HepG2 (cell line): ENCODE measurements around the gene TIPIN. TPM values are rescaled to one million over a fixed set of nuclear protein-coding genes. Genes with fewer than 3 reads are reported as not detected.

Source experiments
- ATAC-seq: fragments of 200-7000 bp; cut with Tn5 transposase; 3 replicates; pipeline ENCODE4 v1.9.1; 2020; ENCODE audit warnings: mild to moderate bottlenecking, moderate library complexity
- BruUV-seq: library from RNA; stranded (reverse); fragments of 400-500 nt; replicated peaks from 2 replicates; lab custom pipeline; 2021; lab: Mats Ljungman, UMichigan
- CTCF ChIA-PET: fragments of 300-600 bp; formaldehyde crosslinking; extraction: SDS; loops from one replicate; lab custom pipeline; 2021; ENCODE audit warnings: low total read pairs, inconsistent platforms, low intra/inter-chr PET ratio; lab: Yijun Ruan, JAX
- POLR2A ChIA-PET: fragments of 350-600 bp; sonication (Branson Sonifier 250); formaldehyde crosslinking; loops from one replicate; lab custom pipeline; 2020; ENCODE audit warnings: antibody characterized with exemption, inconsistent platforms; lab: Yijun Ruan, JAX
- DNase-seq: peaks from one replicate; pipeline ENCODE4 v3.0.0-alpha.2; 2015; ENCODE audit warnings: low spot score
- FAIRE-seq: peaks from 3 replicates; lab custom pipeline; 2011; peaks lifted over from hg19 to GRCh38; lab: Jason Lieb, UNC
- H2AFZ ChIP-seq: one replicate; pipeline ENCODE4 v1.6.1; 2011; ENCODE audit warnings: low read length, inconsistent platforms
- H3K27ac ChIP-seq: fragments of 300-600 bp; 3 replicates; pipeline ENCODE4 v1.8.0; 2011; ENCODE audit warnings: mixed run types, mild to moderate bottlenecking, mixed read lengths, low read length, inconsistent platforms; ENCODE audit not compliant: insufficient read depth; ENCODE audit errors: extremely low read length
- H3K27me3 ChIP-seq, 2 experiments: fragments of 200-600 bp in 1 of 2; 2 replicates in 1 of 2; 3 replicates in 1 of 2; pipeline versions ENCODE4 v1.6.0 to v1.8.0; 2011; ENCODE audit warnings: low read length in 2 of 2, mild to moderate bottlenecking in 2 of 2, moderate library complexity in 2 of 2, inconsistent platforms in 1 of 2; ENCODE audit not compliant: insufficient read depth in 2 of 2, control insufficient read depth in 1 of 2
- H3K36me3 ChIP-seq, 2 experiments: fragments of 200-600 bp in 1 of 2; replicated peaks in 1 of 2; 2 replicates in 1 of 2; 3 replicates in 1 of 2; pipeline versions ENCODE4 v1.5.1 to v1.8.0; 2011; ENCODE audit warnings: low read length in 2 of 2, inconsistent platforms in 1 of 2; ENCODE audit not compliant: insufficient read depth in 2 of 2, control insufficient read depth in 1 of 2
- H3K4me1 ChIP-seq: 2 replicates; pipeline ENCODE4 v1.5.1; 2012; ENCODE audit warnings: low read length, inconsistent platforms; ENCODE audit not compliant: insufficient read depth
- H3K4me2 ChIP-seq: 2 replicates; pipeline ENCODE4 v1.6.0; 2011; ENCODE audit warnings: low read depth, low read length, inconsistent platforms
- H3K4me3 ChIP-seq, 3 experiments: fragments of 200-600 bp in 1 of 3; sonication (generic), shearing (Covaris generic) in 1 of 3; replicated peaks in 1 of 3; 2 replicates each; pipeline ENCODE4 v1.5.1; 2011 to 2016; ENCODE audit warnings: low read length in 3 of 3, inconsistent platforms in 2 of 3, low read depth in 2 of 3, mild to moderate bottlenecking in 2 of 3, control low read depth in 1 of 3, mixed read lengths in 1 of 3; ENCODE audit not compliant: insufficient read depth in 1 of 3
- H3K79me2 ChIP-seq: one replicate; pipeline ENCODE4 v1.6.1; 2011; ENCODE audit warnings: low read length, inconsistent platforms; ENCODE audit not compliant: insufficient read depth
- H3K9ac ChIP-seq: 2 replicates; pipeline ENCODE4 v1.6.0; 2011; ENCODE audit warnings: mild to moderate bottlenecking, low read depth, low read length, inconsistent platforms; ENCODE audit not compliant: insufficient read depth
- H3K9me3 ChIP-seq: 2 replicates; pipeline ENCODE4 v1.5.1; 2012; ENCODE audit warnings: mild to moderate bottlenecking, low read length
- H4K20me1 ChIP-seq: 2 replicates; pipeline ENCODE4 v1.6.0; 2011; ENCODE audit warnings: inconsistent platforms, mild to moderate bottlenecking, low read length, moderate library complexity; ENCODE audit not compliant: insufficient read depth
- AHDC1 ChIP-seq: sonication (generic); formaldehyde crosslinking; IDR thresholded peaks from 2 replicates; pipeline ENCODE4 v1.5.1; 2020; ENCODE audit warnings: mild to moderate bottlenecking, missing genetic modification reagents, borderline replicate concordance
- ARID2 ChIP-seq: sonication (generic); formaldehyde crosslinking; IDR thresholded peaks from 2 replicates; pipeline ENCODE4 v1.8.1; 2022; ENCODE audit warnings: mild to moderate bottlenecking, missing genetic modification reagents, borderline replicate concordance
- DNMT3B ChIP-seq: conservative IDR thresholded peaks from 2 replicates; pipeline ENCODE4 v1.6.1; 2016; ENCODE audit warnings: missing biosample characterization, control low read depth
- ELF4 ChIP-seq: sonication (generic); formaldehyde crosslinking; IDR thresholded peaks from 2 replicates; pipeline ENCODE4 v1.5.0; 2020; ENCODE audit warnings: missing genetic modification reagents, mild to moderate bottlenecking, moderate library complexity, borderline replicate concordance
- ZBTB40 ChIP-seq, 2 experiments: fragments of 450-650 bp in 1 of 2; sonication (generic) in 1 of 2; formaldehyde crosslinking in 1 of 2; IDR thresholded peaks; 2 replicates each; pipeline versions ENCODE4 v1.6.1 to v1.8.0; 2016 to 2022; ENCODE audit warnings: antibody characterized with exemption in 1 of 2, mild to moderate bottlenecking in 1 of 2, missing genetic modification reagents in 1 of 2
- ZNF496 ChIP-seq: sonication (generic); formaldehyde crosslinking; IDR thresholded peaks from 2 replicates; pipeline ENCODE4 v1.8.1; 2023; ENCODE audit warnings: mild to moderate bottlenecking, moderate library complexity, missing genetic modification reagents; ENCODE audit not compliant: insufficient replicate concordance
- whole genome bisulfite sequencing: methylation state at CpG from one replicate; pipeline ENCODE4 v1.1.6; 2017; ENCODE audit warnings: low lambda C conversion rate; 5-methylcytosine and 5-hydroxymethylcytosine counted together
- in situ Hi-C: cut with HindIII; loops from 2 replicates; pipeline ENCODE4 v1.10.0; 2017; ENCODE audit warnings: low pct_unique_long_range_greater_than_20kb; ENCODE audit not compliant: extremely low pct_ligation_motif_present
- intact Hi-C: fragments of 100-400 bp; cut with micrococcal nuclease; formaldehyde crosslinking; loops from one replicate; pipeline ENCODE4 v1.10.0; 2022; ENCODE audit not compliant: unreplicated experiment
- polyA plus RNA-seq, 8 experiments: library from polyadenylated mRNA; depleted of rRNA in 3 of 8; stranded (reverse) in 7 of 8; unstranded in 1 of 8; fragments of >200 nt; fragmentation: Illumina TruSeq in 4 of 8; extraction: Trizol in 4 of 8; gene quantifications; 2 replicates each; pipeline versions ENCODE4 v1.2.1 to v1.2.3, GENCODE V29; 2011 to 2016; ENCODE audit warnings: low read depth in 4 of 8, missing spikeins in 1 of 8, mixed read lengths in 1 of 8; ENCODE audit not compliant: insufficient read depth in 1 of 8
- total RNA-seq, 5 experiments: library from RNA; depleted of rRNA; stranded (reverse); fragments of >200 nt; fragmentation: Illumina TruSeq; extraction: Trizol; gene quantifications; 2 replicates each; pipeline ENCODE4 v1.2.3, GENCODE V29; 2016; ENCODE audit warnings: low read depth in 1 of 5

TIPIN gene
- total and polyA plus RNA-seq, 2 of the 13 experiments (the other 11 are each of a cell fraction or from before 2014, with no cell fraction given) = 2.7 to 28.6 TPM

GRCh38 chr15:66302489-66303278 is 53.8 kb downstream of the TIPIN start:
- CTCF ChIA-PET = no interaction called here
- H3K27ac ChIP-seq = no peak overlapping the region
- intact Hi-C loops (no loop called here), in situ Hi-C loops (no loop called here)
- FAIRE-seq (no peak), DNase-seq (no peak), ATAC-seq (no peak)
- no peak overlapping the region for H2AFZ ChIP-seq
- peaks cover 4 to 40% of the 10 kb centered on the region in 2 experiments for H3K36me3 ChIP-seq
- no peaks in the 10 kb centered on the region for H3K4me1 ChIP-seq
- H3K4me3 ChIP-seq = no peak overlapping the region
- 86% methylated on average over 5 of the region's 5 CpGs for WGBS
- peaks cover 2% of the 10 kb centered on the region for H3K79me2 ChIP-seq
- POLR2A ChIA-PET = no interaction called here
- no peak overlapping the region for H3K4me2 ChIP-seq
- no TSS peak for BruUV-seq
- H4K20me1 ChIP-seq = 0 out of 2 replicates have a peak, but pooled peaks cover 2% of the 10 kb centered on the region
- no peaks in the 10 kb centered on the region for H3K9me3 ChIP-seq
- H3K27me3 ChIP-seq = no peaks in the 10 kb centered on the region
- no peak overlapping the region for H3K9ac ChIP-seq
- TF ChIP-seq AHDC1 (CRISPR knock-in tag) (no peak), ELF4 (no peak), ARID2 (CRISPR knock-in tag) (no peak), DNMT3B (CRISPR knock-in tag) (no peak), ZBTB40 (IDR thresholded peaks at IDR 0.05) (no peak), ZBTB40 (CRISPR knock-in tag; IDR thresholded peaks at IDR 0.05) (no peak), ZNF496 (CRISPR knock-in tag) (no peak)
